ENCODE measurements around the gene FAM83C.

The FAM83C gene

GRCh38 chr20:35283441-35284266 is 8.6 kb downstream of the FAM83C start:
- no peak for DNase-seq (ENCODE audit: low spot score)

- no peak for DNase-seq (ENCODE audit: low spot score)
Observed at GRCh38 chr20:35281506-35282101, 10.6 kb downstream of the FAM83C start.

DNA sequence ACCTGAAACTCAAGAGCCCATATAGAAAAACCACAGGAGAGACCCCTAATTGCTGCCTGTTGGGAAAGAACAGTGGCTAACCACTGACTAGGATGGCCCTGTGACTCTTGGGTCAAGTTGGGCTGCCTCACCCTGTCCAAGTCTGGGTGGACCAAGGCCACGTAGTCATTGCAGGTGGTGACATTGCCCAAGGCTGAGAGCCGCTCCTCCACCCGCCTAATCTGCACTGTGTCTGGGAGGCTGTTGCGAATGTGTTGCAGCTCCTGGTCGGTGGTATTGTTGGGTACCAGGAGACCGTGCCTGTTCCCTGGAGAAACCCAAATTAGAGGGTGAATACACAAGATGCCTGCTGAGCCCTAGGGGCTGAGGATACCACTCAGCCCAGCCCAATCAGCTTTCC is 11.7 kb downstream of the FAM83C start:
- DNase-seq (ENCODE audit: low spot score), result no peak

DNA sequence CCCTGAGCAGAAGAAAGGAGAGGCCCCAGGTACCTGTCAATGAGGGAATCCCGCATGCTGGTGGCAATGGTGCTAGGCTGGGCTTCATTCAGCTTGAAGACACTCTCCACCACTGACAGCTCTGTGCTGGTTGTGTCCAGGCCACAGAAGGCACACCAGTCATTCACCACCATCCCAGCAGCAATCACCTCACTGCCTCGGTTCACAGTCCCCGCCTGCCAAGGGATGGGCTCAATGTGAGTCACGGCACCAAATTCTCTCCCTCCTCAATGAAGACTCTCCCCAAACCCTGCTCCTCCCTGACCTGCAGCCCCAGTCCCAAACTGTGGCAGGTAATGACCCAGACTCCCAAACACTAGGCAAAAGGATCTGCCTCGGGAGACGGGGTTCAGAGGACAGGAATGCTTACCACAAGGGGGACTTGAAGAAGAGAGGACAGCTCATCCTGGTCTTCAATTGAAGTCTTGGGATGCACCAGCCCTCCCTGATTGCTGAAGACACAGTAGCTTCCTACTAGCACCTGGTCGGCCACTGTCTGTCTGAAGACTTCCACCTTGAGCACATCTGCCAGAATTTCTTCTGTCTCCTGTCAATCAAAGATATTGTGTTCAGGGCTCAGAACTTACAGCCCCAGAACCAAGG is 12.6 kb downstream of the FAM83C start:
- no peak for DNase-seq (ENCODE audit: low spot score)

DNA sequence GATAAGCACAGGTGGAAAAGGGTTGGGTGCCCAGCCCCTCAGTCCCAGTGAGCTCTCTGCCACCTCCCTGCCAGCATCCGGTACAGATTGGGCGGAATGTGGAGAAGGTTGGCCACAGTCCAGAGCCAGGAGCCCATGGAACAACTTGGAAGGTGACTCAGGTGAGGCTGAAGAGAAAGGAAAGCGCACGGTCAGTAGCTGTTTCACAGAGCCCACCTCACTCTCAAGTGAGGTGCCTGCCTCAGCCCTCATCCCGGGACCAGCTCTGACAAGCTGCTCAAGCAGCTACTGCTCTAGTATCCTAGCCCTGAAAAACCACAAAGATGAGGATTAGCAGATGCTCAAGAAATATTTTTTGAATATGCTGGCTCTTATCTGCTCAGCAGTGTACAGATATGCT is 13.2 kb downstream of the FAM83C start:
- DNase-seq (ENCODE audit: low spot score), result peak; percentile 53

DNA sequence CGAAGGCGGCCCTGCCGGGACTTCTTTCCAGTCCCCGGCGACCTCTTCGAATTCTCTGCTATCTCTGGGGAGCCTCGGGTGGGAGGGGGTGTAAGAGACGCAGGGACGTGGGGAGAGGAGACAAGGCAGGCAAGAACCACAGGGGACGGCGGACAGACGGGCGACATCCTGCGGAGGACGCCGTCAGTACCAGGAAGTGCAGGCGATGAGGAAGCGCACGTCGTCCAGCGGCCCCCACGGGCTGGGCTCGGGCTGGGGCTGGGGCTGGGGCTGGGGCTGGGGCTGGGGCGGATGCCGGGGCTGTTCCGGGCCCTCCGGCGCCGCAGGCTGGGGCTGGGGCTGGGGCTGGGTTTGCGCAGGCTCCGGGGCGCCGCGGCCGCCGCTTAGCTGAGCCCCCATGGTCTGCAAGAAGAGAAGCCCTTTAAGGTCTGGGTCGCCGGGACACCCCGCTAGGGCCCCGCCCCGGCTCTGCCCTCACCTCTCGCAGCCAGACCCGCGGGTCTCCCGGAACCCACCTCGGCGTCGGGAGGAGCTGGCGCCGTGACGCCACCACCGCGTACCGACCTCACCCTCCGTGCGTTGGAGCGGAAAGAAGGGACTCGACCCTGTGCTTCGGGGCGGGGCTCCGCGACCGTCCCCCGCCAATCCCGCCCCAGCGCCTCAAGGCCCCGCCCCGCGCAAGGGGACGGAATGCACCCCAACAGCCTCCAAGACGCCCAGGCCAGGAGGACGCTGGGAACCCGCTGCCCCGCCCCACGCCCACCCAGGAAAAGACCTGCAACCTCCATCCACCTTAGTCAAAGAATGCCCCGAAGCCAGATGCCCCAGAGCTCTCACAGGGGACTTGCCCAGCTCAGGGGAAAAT is 14.5 kb downstream of the FAM83C start, which contains the start of gene MMP24OS:
TSS of gene MMP24OS (minus strand) at position 592 of the 865 bp plus-strand sequence. CDS start at position 399, 193 bp downstream.
- peak; percentile 87 for DNase-seq (ENCODE audit: low spot score)

- no peak for DNase-seq (ENCODE audit: low spot score)
Observed at GRCh38 chr20:35277127-35277526, 15.1 kb downstream of the FAM83C start.

- no peak for DNase-seq (ENCODE audit: low spot score)
Observed at GRCh38 chr20:35276408-35276807, 15.8 kb downstream of the FAM83C start.

DNA sequence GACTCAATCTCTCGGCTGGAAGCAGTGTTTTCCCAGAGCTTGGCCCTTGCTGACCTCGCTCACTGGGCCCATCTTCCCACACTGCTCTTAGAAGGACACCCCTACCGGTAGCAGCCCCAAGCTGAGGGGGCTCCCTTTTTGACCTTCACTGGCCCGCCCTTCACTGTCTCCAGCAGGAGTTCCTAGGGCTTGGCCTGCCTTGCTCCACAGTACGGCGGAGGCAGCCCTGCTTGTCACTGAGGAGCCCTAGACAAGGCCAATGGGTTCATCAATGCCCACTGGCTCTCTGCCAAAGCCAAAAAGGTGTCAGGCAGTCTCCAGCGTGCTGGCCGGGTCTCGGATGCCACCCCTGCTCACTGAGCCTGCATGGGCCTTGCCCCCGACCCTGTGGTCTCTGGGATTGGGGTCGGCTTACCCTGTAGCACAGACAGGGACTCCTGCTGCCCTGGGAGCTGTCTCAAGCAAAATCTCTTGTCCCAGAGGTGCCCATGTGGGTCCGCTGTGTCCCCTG is 16.4 kb downstream of the FAM83C start:
- DNase-seq (ENCODE audit: low spot score), result no peak

DNA sequence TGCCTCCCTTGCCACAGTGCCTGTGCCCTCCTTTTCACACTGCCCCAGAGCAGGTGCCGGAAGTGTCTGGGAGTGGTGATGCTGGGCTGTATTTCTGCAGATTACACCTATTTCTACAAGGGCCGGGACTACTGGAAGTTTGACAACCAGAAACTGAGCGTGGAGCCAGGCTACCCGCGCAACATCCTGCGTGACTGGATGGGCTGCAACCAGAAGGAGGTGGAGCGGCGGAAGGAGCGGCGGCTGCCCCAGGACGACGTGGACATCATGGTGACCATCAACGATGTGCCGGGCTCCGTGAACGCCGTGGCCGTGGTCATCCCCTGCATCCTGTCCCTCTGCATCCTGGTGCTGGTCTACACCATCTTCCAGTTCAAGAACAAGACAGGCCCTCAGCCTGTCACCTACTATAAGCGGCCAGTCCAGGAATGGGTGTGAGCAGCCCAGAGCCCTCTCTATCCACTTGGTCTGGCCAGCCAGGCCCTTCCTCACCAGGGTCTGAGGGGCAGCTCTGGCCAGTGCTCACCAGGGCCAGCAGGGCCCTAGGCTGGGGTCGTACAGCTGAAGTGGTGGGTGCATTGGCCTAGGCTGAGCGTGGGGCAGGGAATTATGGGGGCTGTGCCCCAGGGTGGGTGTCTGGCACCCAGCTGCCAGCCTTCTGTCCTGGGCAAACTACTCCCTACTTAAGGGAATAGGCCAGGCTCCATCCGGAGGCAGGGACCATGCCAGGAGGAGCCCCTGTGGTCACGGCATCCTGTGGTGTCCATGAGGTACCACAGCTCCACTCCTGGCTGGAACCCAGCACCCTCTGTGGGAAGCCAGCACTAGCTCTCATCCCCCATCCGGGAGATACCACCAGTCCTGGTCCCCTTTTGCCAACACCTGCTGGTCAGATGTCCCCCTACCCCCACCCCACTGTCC is 17.8 kb downstream of the FAM83C start:
- DNase-seq (ENCODE audit: low spot score), result no peak

GRCh38 chr20:35273449-35274171 is 18.6 kb downstream of the FAM83C start:
- DNase-seq (ENCODE audit: low spot score), result no peak

DNA sequence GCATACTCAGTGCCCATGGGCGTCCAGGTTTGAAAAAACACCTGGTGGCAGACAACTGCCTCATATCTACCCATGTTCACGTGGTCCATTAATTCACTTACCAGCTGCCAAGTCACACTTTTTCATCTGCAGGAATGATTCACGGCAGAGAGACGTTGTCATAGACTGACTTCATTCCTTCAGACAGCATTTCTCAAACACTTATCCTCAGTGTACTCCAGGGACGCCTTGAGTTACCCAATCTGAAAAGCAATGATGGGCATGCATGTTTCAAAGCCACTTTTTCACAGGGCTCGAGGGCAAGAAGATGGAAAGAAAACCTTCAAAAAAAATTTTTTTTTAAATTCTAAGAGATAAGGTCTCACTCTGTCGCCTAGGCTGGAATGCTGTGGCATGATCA is 20.3 kb downstream of the FAM83C start:
- no peak for DNase-seq (ENCODE audit: low spot score)

DNA sequence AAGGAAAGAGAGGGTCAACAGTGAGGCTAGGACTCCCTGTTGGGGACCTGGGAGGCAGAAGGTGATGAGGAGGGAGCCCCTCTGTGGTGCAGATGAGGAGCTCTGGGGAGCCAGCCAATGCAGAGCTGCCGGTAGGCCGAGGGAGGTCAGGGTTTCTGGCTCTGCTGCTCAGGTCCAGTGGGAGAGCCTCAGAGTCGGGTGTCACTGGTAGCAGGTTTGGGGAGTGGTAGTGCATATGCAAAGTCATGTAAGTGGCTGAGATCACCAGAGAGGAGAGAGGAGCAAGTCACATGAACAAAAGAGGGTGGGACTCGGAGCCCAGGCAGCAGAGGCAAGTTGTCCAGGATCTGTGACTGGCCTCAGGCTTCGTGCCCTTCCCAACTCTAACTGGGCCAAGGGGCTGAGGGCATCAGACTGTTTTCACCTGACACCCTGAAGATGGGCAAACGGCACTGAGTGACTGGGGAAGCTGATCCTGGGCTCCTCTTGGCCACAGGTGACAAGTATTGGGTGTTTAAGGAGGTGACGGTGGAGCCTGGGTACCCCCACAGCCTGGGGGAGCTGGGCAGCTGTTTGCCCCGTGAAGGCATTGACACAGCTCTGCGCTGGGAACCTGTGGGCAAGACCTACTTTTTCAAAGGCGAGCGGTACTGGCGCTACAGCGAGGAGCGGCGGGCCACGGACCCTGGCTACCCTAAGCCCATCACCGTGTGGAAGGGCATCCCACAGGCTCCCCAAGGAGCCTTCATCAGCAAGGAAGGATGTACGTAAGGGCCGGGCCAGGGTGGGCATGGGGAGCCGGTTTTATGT is 20.9 kb downstream of the FAM83C start:
- no peak for DNase-seq (ENCODE audit: low spot score)

DNA sequence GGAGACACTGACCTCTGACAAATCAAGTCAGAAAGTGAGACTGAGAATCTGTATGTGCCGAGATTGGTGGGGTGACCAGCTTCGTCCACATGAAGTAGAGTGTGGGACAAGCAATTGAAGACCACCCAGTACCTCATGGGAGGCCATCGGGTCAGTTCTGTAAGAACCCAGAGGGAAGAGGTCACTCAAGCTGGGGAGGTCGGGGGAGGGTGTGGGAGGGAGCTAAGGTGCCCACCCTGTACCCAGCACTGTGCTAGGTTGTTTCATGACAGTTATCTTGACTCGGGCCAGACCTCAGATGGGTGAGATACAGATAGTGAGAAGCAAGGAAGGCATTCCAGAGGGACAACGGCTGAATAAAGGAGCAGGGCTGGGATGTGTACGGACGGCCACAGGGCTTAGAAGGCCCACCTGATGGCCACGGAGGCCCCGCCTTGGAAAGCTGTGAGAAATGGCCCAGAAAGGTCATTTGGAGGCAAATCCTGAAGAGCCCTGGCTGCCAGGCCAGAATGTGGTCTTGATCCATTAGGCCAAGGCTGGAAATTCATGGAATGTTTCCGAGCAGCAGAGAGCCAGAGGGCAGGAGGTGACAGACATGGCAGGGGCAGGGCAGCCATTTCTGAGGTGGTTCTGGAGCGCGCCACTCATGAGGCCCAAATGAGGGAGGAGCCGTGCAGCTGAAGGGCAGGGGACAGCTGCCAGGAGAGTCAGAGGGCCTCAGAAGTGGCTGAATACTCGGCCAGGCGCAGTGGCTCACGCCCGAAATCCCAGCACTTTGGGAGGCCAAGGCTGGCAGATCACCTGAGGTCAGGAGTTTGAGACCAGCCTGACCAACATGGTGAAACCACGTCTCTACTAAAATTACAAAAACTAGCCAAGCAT is 22.0 kb downstream of the FAM83C start:
- DNase-seq (ENCODE audit: low spot score), result no peak

DNA sequence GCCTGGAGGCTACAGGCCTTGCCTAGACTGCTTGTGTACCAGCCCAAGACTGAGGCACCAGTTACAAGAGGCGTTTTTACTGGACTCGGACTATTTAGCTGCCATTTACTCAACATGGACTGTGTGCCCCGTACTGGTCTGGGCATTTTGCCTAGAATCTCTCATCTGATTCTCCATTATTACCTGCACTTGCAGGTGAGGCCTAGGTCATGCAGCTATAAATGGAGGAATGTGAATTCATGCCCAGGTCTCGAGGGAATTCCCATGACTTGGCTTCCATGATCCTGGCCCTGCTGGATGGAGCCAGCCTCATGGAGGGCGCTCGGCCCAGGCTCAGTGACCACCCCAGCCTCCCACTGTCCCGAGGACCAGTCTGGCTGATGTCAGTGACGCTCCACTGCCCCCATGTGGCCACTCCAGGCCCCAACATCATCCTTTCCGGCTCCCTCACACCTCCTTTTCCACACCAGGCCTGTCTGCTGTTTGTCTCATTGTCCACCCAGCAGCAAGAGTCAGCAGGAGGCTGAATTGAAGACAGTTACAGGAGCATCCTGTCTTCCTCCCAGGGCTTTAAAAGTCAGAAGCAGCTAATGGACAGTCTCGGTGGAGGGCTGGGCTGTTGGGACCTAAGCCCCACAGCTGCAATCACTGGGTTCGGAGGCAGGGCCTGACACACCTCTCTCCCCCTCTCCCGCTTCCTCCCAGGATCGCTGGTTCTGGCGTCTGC is 23.0 kb downstream of the FAM83C start:
- DNase-seq (ENCODE audit: low spot score), result peak; percentile 87

- no peak for DNase-seq (ENCODE audit: low spot score)
Observed at GRCh38 chr20:35267092-35267491, 25.1 kb downstream of the FAM83C start.

DNA sequence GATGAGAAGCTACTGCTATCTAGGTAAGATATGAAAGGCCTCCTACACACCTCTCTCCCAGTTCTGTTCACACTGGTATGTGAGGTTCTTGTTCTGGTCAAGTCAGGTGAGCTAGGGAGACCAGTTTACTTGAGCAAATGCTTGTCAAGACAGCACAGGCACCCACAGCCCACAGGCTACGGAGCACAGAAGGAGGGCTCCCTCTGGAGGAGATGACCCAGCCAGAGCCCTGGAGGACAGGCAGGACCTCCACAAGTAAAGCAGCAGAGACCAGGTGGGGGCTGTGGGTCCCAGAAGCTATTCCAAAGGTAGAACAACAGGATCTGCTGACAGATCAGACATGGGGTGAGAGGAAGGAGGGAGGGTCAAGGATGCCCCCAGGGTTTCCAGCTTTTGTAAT is 27.5 kb downstream of the FAM83C start:
- no peak for DNase-seq (ENCODE audit: low spot score)
